Activated T-cell treated with anti-CD3 and anti-CD28 coated beads, Interleukin-2, amount 50 U/mL, for 4 hours (primary cell): ENCODE results near the gene SMARCE1. TPM values are rescaled to one million over a fixed set of nuclear protein-coding genes. Genes with fewer than 3 reads are reported as not detected.

ENCODE experiments used
- ATAC-seq, 2 donors: fragments of 200-7000 bp; cut with Tn5 transposase; one replicate each; pipeline ENCODE4 v1.10.0; 2021
- DNase-seq: peaks from one replicate; pipeline ENCODE4 v3.0.0-alpha.2; 2020
- H3K27me3 Mint-ChIP-seq: one replicate; pipeline ENCODE4 v1.8.0; 2021; ENCODE audit warnings: low read depth, mixed read lengths
- H3K36me3 Mint-ChIP-seq: one replicate; pipeline ENCODE4 v1.8.0; 2022; ENCODE audit warnings: mixed read lengths; ENCODE audit not compliant: insufficient read depth
- H3K4me1 Mint-ChIP-seq: one replicate; pipeline ENCODE4 v1.8.0; 2021; ENCODE audit warnings: low read depth, mixed read lengths
- H3K4me3 Mint-ChIP-seq: one replicate; pipeline ENCODE4 v1.8.0; 2021; ENCODE audit warnings: mild to moderate bottlenecking, moderate library complexity, mixed read lengths
- H3K9me3 Mint-ChIP-seq: one replicate; pipeline ENCODE4 v1.8.0; 2021; ENCODE audit warnings: mixed read lengths
- total RNA-seq, 3 donors: library from RNA; stranded (reverse); gene quantifications; one replicate each; pipeline ENCODE4 v1.2.1, GENCODE V29; 2021

SMARCE1 gene
- total RNA-seq, 3 donors from 2014 or later = 105 to 117 (median 106) TPM

DNA sequence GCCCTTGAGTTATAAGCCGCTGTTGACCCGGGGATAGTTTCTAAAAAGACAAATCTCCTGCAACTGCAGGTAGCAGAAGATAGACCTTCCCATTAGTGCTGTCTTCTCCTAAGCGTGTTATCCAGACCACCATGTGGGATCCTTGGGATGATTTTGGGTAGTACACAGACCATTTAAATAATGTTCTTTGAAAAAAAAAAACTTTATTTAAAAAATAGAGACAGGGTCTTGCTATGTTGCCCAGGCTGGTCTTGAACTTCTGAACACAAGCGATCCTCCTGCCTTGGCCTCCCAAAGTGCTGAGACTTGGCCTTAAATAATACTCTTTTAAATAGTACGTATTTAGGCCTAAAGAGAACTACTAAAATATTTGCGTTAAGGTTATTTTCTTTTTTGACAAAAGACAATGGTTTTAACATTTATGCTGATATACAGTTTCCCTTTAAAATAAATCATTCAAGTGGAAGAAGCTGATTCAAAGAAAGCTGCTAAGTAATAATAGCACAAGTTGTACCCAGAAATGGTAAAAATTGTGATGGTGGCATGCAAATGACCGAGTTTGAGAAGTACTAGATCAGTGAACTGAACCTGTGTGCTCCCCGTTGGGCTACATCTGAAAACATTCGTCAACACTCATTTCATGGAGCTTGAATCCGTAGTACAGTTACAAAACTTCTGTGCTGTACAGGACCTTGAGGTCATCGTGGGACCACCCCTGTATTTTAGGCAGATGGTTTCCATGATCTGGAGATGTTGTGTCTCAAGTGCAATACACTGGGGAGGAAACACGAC lies 24.0 kb downstream of the SMARCE1 start:
- Mint-ChIP-seq H3K4me3 (no peak overlapping the region), H3K4me1 (peaks cover 45% of the 10 kb centered on the region), H3K9me3 (no peaks in the 10 kb centered on the region), H3K27me3 (no peaks in the 10 kb centered on the region), H3K36me3 (peaks cover 3% of the 10 kb centered on the region)
- DNase-seq = no peak
- no peak for ATAC-seq

DNA sequence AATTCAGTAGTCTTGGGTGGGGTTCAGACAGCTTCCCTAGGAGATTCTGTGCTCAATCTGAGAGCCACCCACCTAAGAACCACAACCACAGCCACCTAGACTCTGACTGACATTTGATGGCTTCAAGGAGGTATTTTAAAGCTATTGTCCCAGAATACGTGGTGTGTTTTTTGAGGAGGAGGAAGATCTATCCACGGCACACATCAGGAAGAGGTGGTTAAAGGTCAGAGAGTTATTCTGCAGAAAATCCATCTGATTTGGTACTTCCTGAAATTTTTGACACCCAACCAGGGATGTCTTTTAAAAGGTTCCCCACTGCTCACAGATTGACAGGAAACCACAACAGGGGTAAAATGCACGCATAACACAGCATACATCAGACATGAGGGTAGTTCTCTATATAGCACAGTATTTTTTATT lies 25.1 kb downstream of the SMARCE1 start:
- peak overlapping the region; percentile 22 for H3K4me3 Mint-ChIP-seq

DNA sequence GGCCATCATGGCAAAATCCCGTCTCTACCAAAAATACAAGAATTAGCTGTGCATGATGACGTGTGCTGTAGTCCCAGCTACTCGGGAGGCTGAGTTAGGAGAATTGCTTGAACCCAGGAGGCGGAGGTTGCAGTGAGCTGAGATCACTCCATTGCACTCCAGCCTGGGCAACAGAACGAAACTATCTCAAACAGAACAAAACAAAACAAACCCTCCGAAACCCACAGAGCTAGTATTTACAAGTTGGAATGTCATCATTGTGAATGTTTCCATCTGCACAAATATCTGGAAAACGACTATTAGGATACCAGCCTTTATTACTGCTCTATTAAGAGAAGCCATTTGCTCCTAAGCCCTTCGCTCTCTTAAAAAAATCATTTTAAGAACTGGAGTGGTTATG lies 26.0 kb downstream of the SMARCE1 start:
- ATAC-seq (no peak), DNase-seq (no peak)
- H3K36me3 Mint-ChIP-seq = no peaks in the 10 kb centered on the region
- H3K4me3 Mint-ChIP-seq = no peak overlapping the region
- H3K4me1 Mint-ChIP-seq = peaks cover 50% of the 10 kb centered on the region
- no peaks in the 10 kb centered on the region for H3K9me3 Mint-ChIP-seq
- no peaks in the 10 kb centered on the region for H3K27me3 Mint-ChIP-seq

More for the DNA sequence above, 25.1 kb downstream of the SMARCE1 start:
- ATAC-seq = peak; percentile 61 to 71
- Mint-ChIP-seq H3K4me1 (peaks cover 45% of the 10 kb centered on the region), H3K9me3 (no peaks in the 10 kb centered on the region), H3K27me3 (no peaks in the 10 kb centered on the region), H3K36me3 (no peaks in the 10 kb centered on the region)
- DNase-seq = no peak

DNA sequence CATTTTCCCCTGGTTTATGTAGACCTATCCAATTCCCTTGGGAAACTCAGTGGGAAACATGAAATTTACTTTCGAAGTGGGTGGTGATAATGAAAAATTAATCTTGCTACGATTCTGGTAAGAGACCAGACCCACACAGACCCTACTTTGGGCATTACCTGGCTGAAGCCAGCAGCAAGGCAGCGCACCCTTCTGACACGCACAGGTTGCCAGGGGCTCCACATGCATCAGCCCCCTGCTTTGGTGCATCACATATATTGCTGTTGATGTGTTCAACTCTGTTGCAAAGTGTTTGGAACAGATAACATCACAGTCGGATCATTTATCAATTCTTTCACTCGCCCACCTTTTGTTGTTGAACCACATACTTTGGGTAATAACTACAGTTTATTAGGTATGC lies 26.6 kb downstream of the SMARCE1 start:
- ATAC-seq = no peak
- Mint-ChIP-seq H3K27me3 (no peaks in the 10 kb centered on the region), H3K4me1 (peaks cover 55% of the 10 kb centered on the region), H3K9me3 (no peaks in the 10 kb centered on the region), H3K36me3 (no peaks in the 10 kb centered on the region), H3K4me3 (no peak overlapping the region)
- no peak for DNase-seq

DNA sequence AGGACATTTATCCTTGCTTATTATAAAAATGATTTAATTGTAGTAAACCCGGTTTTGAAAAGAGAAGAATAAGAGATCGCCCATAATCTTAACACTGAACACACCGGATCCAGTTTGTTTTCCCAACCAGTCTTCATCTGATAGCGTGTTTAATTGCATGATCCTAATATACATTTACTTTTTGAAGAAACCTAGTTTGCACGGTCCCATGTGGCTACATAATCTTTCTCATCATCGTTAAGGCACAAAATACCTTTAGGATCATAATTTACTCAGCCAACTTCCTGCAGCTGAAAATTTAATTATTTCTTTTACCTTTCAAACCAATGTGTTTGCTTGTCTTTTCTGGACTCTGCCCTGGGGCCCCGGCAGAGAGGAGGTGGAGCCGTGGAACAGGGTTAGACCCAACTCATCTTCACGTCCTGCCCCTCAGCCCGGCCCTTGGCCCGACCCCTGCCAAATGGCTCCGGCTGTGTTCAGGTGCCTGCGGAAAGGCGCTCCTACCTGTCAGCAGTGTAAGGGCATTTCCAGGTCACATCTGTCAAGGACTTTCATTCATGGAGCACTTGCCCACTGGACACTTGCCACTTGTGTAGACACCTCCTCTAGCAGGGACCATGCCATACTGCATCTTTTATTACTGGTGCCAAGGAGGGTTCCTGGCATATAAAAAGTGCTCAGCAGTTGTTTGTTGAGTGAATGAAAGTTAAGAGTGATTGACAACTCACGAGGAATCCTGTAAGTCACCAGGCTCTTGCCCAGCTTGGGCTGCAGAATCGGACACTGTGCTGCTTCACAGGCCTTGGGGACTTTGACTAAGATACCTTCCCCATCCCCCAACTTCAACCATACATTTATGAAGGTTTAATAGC lies 28.6 kb downstream of the SMARCE1 start:
- no peaks in the 10 kb centered on the region for H3K9me3 Mint-ChIP-seq
- H3K27me3 Mint-ChIP-seq = no peaks in the 10 kb centered on the region
- H3K4me1 Mint-ChIP-seq = peaks cover 61% of the 10 kb centered on the region
- ATAC-seq (no peak), DNase-seq (no peak)
- H3K4me3 Mint-ChIP-seq = peak overlapping the region; percentile 64
- H3K36me3 Mint-ChIP-seq = no peaks in the 10 kb centered on the region

DNA sequence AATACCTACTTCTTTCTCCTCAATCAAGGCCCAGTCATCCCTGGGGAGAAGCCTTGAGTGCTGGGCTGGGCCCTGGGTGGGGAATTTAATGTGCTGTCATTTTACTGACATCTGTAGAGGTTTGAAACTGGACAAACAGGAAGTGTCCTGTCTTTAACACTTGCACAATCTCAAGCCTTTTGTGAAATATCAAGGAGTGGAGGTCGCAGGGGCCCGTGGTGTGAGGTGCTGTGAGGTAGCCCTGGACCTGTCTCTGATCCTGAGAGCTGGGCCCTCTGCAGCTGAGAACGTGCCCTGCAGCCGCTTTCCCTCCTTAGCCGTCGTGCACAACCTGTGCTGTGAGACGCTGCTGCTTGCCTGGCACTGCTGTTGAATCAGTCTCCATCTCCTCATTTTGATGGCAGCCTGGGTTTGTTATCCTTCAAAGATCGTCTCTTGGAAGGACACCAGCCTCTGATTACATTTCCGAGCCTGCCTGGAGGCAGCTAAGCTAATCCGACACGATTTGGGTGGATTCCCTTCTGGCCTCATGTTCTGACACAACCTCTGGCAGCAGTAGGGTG lies 29.9 kb downstream of the SMARCE1 start:
- peaks cover 66% of the 10 kb centered on the region for H3K4me1 Mint-ChIP-seq
- no peaks in the 10 kb centered on the region for H3K9me3 Mint-ChIP-seq
- no peaks in the 10 kb centered on the region for H3K36me3 Mint-ChIP-seq
- no peak overlapping the region for H3K4me3 Mint-ChIP-seq
- H3K27me3 Mint-ChIP-seq = no peaks in the 10 kb centered on the region
- ATAC-seq (no peak), DNase-seq (no peak)

DNA sequence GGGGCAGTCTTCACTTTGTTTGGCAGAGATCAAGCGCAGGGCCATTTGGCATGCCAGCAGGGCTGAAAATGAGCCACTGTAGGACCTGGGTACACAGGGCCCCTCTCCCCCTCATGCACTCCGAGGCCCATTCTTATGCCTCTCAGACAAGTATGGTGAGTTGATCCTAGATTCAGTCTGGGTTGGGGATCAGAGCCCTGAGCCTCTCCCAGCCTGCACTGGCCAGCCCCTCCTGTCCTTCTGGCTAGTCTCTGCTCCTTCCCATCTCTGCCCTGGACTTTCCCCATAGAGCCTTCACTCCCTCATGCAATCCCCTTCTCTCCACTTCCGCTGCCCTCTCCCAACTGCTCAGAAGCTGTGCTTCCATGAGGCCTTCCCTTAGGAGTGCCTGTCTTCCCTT lies 31.0 kb downstream of the SMARCE1 start:
- no peak overlapping the region for H3K4me3 Mint-ChIP-seq
- no peaks in the 10 kb centered on the region for H3K36me3 Mint-ChIP-seq
- ATAC-seq (no peak), DNase-seq (no peak)
- H3K9me3 Mint-ChIP-seq = no peaks in the 10 kb centered on the region
- no peaks in the 10 kb centered on the region for H3K27me3 Mint-ChIP-seq
- peaks cover 66% of the 10 kb centered on the region for H3K4me1 Mint-ChIP-seq

DNA sequence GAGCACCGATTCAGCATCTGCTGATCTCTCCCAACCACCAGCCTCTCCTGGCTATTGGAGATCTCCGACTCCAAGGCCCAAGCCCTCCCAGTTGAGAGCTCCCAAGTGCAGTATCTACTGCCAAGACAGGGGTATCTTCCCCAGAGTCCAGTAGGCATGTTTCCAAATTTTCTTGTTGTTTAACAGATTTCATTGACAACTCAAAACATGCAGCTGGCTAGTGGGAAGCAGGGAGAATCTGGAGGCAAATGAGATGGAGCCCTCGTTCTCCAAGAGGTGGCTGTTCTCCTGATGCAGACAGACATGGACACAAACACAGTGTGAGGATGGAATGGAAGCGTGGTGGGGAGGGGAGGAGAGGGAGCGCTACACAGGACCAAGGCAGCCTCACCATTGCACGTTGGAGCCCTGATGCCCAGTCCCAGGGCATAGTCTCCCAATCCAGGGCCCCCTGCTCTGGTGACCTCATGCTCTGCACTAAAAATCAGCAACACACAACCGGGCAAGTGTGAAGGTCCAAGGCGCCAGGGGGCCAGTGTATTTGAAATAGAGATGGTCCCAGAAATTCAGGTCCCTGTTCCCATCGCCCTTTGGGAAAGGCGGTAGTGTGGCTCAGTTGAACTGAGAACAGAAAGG lies 31.7 kb downstream of the SMARCE1 start:
- Mint-ChIP-seq H3K27me3 (no peaks in the 10 kb centered on the region), H3K36me3 (no peaks in the 10 kb centered on the region), H3K4me1 (peaks cover 69% of the 10 kb centered on the region), H3K9me3 (no peaks in the 10 kb centered on the region), H3K4me3 (no peak overlapping the region)
- ATAC-seq (no peak), DNase-seq (no peak)

DNA sequence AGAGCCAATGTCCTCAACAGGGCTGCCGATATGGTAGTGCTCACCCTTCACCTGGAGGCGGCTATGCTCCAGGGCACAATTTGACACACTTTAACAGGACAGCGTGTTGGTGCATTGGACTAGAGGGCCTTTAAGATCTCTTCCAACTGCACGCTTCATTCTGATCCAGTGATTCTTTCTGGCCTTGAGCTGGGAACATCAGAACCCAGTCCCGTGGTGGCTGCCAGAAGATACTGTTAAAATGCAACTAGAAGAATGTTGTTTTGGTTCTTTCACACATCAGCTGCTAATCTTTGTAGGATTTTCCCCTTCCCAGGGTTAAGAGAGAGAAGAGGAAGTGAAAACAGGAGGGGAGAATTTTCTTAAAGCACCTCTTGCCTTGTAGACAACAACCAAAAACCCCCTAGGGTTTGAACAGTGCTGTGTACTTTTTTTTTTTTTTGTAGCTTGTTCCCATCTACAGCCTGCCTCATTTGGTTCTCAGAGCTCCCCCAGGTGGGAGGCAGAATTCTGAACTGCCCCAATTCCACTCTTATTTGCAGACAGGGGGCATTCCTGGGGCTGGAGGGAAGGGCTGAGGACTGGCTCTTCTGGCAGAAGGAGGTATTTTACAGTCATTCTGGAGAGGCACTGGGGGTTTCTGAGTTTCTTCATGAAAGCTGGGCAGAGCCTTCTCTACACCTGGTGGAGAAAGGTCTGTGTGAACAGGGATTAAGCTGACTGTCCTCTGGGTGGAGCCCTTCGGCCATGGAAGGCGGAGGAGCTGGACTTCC lies 32.4 kb downstream of the SMARCE1 start:
- DNase-seq (peak; percentile 43), ATAC-seq (peak; percentile 36)
- Mint-ChIP-seq H3K4me3 (peak overlapping the region; percentile 53), H3K36me3 (no peaks in the 10 kb centered on the region), H3K9me3 (no peaks in the 10 kb centered on the region), H3K4me1 (peaks cover 71% of the 10 kb centered on the region), H3K27me3 (no peaks in the 10 kb centered on the region)

DNA sequence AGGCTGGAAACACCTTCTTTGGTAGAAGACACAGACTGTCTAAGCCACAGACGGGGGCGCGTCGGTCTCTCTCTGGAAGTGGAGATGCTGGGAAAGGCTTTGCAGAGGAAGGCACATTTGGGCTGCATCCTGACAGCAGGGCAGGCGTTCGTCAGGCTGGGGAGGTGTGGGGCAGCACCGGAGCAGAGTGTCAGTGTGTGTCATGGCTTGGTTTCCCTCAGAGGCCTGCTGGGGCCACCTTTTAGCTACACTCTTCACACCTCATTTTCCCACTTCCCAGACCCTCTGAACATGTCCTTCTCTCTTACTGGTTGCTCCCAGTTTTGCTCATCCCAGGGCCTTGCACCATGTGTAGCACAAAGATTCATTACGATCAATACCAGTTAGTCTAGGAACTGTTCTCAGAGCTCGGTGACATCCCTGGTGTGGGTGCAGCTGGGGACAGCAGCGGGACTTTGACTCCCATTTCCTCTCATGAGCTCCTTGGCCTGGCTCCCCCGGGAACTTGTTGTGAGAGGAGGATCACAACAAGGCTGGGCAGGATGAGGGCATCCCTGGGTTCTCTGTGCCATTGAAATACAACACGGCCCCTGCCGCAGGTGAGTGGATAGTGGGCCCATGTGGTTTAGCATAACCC lies 33.1 kb downstream of the SMARCE1 start:
- H3K4me1 Mint-ChIP-seq = peaks cover 70% of the 10 kb centered on the region
- no peaks in the 10 kb centered on the region for H3K27me3 Mint-ChIP-seq
- DNase-seq (no peak), ATAC-seq (no peak)
- H3K36me3 Mint-ChIP-seq = no peaks in the 10 kb centered on the region
- H3K4me3 Mint-ChIP-seq = peak overlapping the region; percentile 53
- H3K9me3 Mint-ChIP-seq = no peaks in the 10 kb centered on the region

DNA sequence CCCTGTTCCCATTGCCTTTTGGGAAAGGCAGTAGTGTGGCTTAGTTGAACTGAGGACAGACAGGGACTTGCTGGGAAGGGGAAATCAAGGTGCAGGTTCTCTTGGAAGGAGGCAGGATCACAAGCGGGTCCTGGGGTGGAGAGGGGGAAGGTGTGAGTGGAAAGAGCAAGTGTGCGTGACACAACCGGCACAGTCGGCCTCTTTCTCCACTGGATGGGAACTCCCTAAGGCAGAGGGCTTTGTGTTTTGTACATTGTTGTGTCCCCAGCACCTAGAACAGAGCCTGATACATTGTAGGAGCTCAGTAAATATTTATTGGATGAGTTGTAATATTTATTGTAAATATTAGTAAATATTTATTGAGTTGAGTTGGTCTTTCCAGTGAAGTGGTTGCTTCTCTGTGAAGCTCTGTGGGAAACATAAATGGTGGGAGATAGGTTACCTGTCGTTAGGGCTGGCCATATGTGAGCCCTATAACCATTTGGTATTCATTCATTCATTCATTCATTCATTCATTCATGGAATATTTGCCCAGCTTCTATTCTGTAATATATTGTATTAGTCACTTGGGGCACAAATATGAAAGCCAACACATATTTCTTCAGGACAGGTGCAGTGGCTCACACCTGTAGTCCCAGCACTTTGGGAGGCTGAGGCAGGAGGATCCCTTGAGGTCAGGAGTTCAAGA lies 34.0 kb downstream of the SMARCE1 start:
- Mint-ChIP-seq H3K27me3 (no peaks in the 10 kb centered on the region), H3K36me3 (no peaks in the 10 kb centered on the region), H3K4me3 (peak overlapping the region; percentile 54), H3K4me1 (peaks cover 80% of the 10 kb centered on the region), H3K9me3 (no peaks in the 10 kb centered on the region)
- DNase-seq = no peak
- ATAC-seq = no peak

DNA sequence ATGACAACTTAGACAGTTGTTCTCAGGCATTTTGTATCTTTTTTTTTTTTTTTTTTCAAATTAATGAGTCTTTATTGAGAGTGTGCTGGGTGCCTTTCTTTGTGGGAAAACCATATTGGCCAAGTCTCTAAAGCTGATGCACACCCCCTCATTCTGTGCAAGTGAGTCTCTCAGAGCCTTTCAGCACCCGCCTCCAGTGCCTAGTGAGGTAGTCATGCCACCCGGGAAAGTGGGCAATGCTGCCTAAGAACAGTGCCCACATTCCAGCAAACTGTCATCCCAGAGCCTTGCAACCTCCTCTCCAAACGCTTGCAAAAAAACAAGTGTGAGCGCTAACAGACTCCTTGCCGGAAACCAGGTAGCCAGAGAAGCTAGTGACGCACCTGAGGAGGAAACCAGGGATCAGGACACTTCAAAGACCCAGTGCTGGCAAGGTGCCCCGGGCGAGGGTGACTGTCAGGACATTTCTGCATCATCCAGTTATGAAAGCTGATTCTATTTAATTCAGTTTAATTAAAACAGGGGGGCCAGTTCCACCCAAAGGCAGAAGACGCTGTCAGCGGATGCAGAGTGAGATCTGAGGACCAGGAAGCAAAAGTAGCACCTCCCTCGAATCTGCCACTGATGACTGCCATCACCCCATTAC lies 34.9 kb downstream of the SMARCE1 start:
- Mint-ChIP-seq H3K4me3 (peak overlapping the region; percentile 54), H3K36me3 (no peaks in the 10 kb centered on the region), H3K9me3 (no peaks in the 10 kb centered on the region), H3K27me3 (no peaks in the 10 kb centered on the region), H3K4me1 (peaks cover 88% of the 10 kb centered on the region)
- ATAC-seq = peak; percentile 32 to 56
- DNase-seq = peak; percentile 69
